HCT116 (cell line): Measurements from ENCODE around the gene SNTG2. TPM values are rescaled to one million over a fixed set of nuclear protein-coding genes. Genes with fewer than 3 reads are reported as not detected.

Experiments used
- ATAC-seq: fragments of 200-7000 bp; cut with Tn5 transposase; 2 replicates; pipeline ENCODE4 v1.9.1; 2020; ENCODE audit warnings: mild to moderate bottlenecking, moderate library complexity
- BruUV-seq: library from RNA; stranded (reverse); fragments of 400-500 nt; replicated peaks from 2 replicates; lab custom pipeline; 2021; lab: Mats Ljungman, UMichigan
- CTCF ChIA-PET: fragments of 300-600 bp; sonication (Branson Sonifier 250); formaldehyde crosslinking; loops from one replicate; lab custom pipeline; 2021; ENCODE audit warnings: antibody characterized with exemption; lab: Charles Lee
- POLR2A ChIA-PET: fragments of 300-600, 350-600 bp; sonication (Branson Sonifier 250); formaldehyde crosslinking; loops from one replicate; lab custom pipeline; 2021; ENCODE audit warnings: antibody characterized with exemption; lab: Charles Lee
- RAD21 ChIA-PET, 2 experiments: fragments of 300-600 bp; sonication (Branson Sonifier 250); formaldehyde crosslinking; loops; one replicate each; lab custom pipeline; 2023; ENCODE audit warnings: low total read pairs in 2 of 2; ENCODE audit not compliant: uncharacterized antibody in 2 of 2, unreplicated experiment in 2 of 2, low non-redundant PET in 1 of 2; lab: Charles Lee
- DNase-seq: peaks from one replicate; pipeline ENCODE4 v3.0.0-alpha.2; 2010; ENCODE audit warnings: low read depth, low spot score
- H2AFZ ChIP-seq: fragments of 200-600 bp; shearing (Covaris generic), sonication (generic); 2 replicates; pipeline ENCODE4 v1.6.1; 2017; ENCODE audit warnings: low read depth, mixed run types, mixed read lengths, antibody characterized with exemption, low read length; ENCODE audit not compliant: poor library complexity, severe bottlenecking
- H3K27ac ChIP-seq: 2 replicates; pipeline ENCODE4 v1.5.1; 2012; ENCODE audit warnings: low read depth, low read length
- H3K27me3 ChIP-seq: fragments of 200-600 bp; sonication (generic); 2 replicates; pipeline ENCODE4 v1.6.1; 2016; ENCODE audit warnings: mixed run types, low read length, mixed read lengths; ENCODE audit not compliant: insufficient read depth
- H3K36me3 ChIP-seq, 2 experiments: fragments of 200-500 bp in 1 of 2; fragments of 200-600 bp in 1 of 2; sonication (Bioruptor generic) in 1 of 2; sonication (generic) in 1 of 2; 2 replicates each; pipeline versions ENCODE4 v1.5.1 to v1.6.1; 2014 to 2016; ENCODE audit warnings: low read length in 2 of 2, inconsistent platforms in 1 of 2, mixed read lengths in 1 of 2, mixed run types in 1 of 2; ENCODE audit not compliant: insufficient read depth in 2 of 2, control insufficient read depth in 1 of 2
- H3K4me1 ChIP-seq, 2 experiments: fragments of 200-600 bp in 1 of 2; sonication (generic) in 1 of 2; 2 replicates each; pipeline versions ENCODE4 v1.5.1 to v1.6.1; 2012 to 2017; ENCODE audit warnings: low read length in 2 of 2, inconsistent platforms in 1 of 2, mild to moderate bottlenecking in 1 of 2, mixed read lengths in 1 of 2, mixed run types in 1 of 2, moderate library complexity in 1 of 2; ENCODE audit not compliant: insufficient read depth in 2 of 2, control insufficient read depth in 1 of 2
- H3K4me2 ChIP-seq: fragments of 200-600 bp; sonication (generic); 2 replicates; pipeline ENCODE4 v1.6.1; 2017; ENCODE audit warnings: mixed run types, low read length, mixed read lengths
- H3K4me3 ChIP-seq, 2 experiments: fragments of 200-600 bp in 1 of 2; sonication (generic) in 1 of 2; replicated peaks in 1 of 2; 2 replicates each; pipeline ENCODE4 v1.5.1; 2011 to 2016; ENCODE audit warnings: low read length in 2 of 2, control low read depth in 1 of 2, low read depth in 1 of 2, mild to moderate bottlenecking in 1 of 2, mixed read lengths in 1 of 2, mixed run types in 1 of 2
- H3K79me2 ChIP-seq: fragments of 200-600 bp; sonication (generic); 2 replicates; pipeline ENCODE4 v1.6.1; 2017; ENCODE audit warnings: mild to moderate bottlenecking, mixed run types, low read length, moderate library complexity, mixed read lengths; ENCODE audit not compliant: insufficient read depth
- H3K9ac ChIP-seq: fragments of 200-600 bp; sonication (generic); 2 replicates; pipeline ENCODE4 v1.6.1; 2016; ENCODE audit warnings: low read length, mixed read lengths
- H3K9me2 ChIP-seq: fragments of 200-600 bp; sonication (generic), shearing (Covaris generic); 2 replicates; pipeline ENCODE4 v1.6.1; 2017; ENCODE audit warnings: mixed run types, mild to moderate bottlenecking, moderate library complexity; ENCODE audit not compliant: insufficient read depth
- H3K9me3 ChIP-seq, 2 experiments: fragments of 200-500 bp in 1 of 2; fragments of 200-600 bp in 1 of 2; sonication (Bioruptor generic) in 1 of 2; sonication (generic) in 1 of 2; 2 replicates each; pipeline ENCODE4 v1.6.1; 2014 to 2017; ENCODE audit warnings: low read length in 2 of 2, mixed read lengths in 2 of 2, inconsistent platforms in 1 of 2, low read depth in 1 of 2, mild to moderate bottlenecking in 1 of 2, mixed run types in 1 of 2, moderate library complexity in 1 of 2; ENCODE audit not compliant: control insufficient read depth in 1 of 2, insufficient read depth in 1 of 2
- H4K20me1 ChIP-seq: fragments of 200-600 bp; sonication (generic), shearing (Covaris generic); 2 replicates; pipeline ENCODE4 v1.6.1; 2017; ENCODE audit warnings: mixed run types, mild to moderate bottlenecking, moderate library complexity; ENCODE audit not compliant: insufficient read depth
- EGR1 ChIP-seq: IDR thresholded peaks from 2 replicates; pipeline ENCODE4 v1.6.1; 2012; ENCODE audit warnings: low read depth
- FOSL1 ChIP-seq: IDR thresholded peaks from 2 replicates; pipeline ENCODE4 v1.6.1; 2012; ENCODE audit warnings: low read depth
- POLR2A ChIP-seq: IDR thresholded peaks from 2 replicates; pipeline ENCODE4 v1.7.0; 2011; ENCODE audit warnings: borderline replicate concordance; ENCODE audit not compliant: insufficient read depth, insufficient read length; ENCODE audit errors: extremely low read depth
- POLR2AphosphoS5 ChIP-seq: IDR thresholded peaks from 2 replicates; pipeline ENCODE4 v1.6.1; 2011; ENCODE audit warnings: mild to moderate bottlenecking, low read depth, low read length, moderate library complexity
- SIN3A ChIP-seq: IDR thresholded peaks from 2 replicates; pipeline ENCODE4 v1.6.1; 2012; ENCODE audit warnings: low read depth
- SP1 ChIP-seq: IDR thresholded peaks from 2 replicates; pipeline ENCODE4 v1.6.1; 2012; ENCODE audit warnings: low read depth
- SRF ChIP-seq: IDR thresholded peaks from 2 replicates; pipeline ENCODE4 v1.6.1; 2012; ENCODE audit warnings: low read depth
- YY1 ChIP-seq: IDR thresholded peaks from 2 replicates; pipeline ENCODE4 v1.6.1; 2011; ENCODE audit warnings: low read length, low read depth, moderate library complexity, mild to moderate bottlenecking; ENCODE audit not compliant: insufficient replicate concordance; ENCODE audit errors: extremely low read depth
- ZNF274 ChIP-seq: fragments of 200-500 bp; sonication (Bioruptor generic); IDR thresholded peaks from 2 replicates; pipeline ENCODE4 v1.6.1; 2014; ENCODE audit warnings: mild to moderate bottlenecking, low read depth, low read length, inconsistent platforms
- intact Hi-C: fragments of 100-400 bp; cut with micrococcal nuclease; formaldehyde crosslinking; loops from 2 replicates; pipeline ENCODE4 v1.10.0; 2022
- total RNA-seq: library from RNA; stranded (reverse); gene quantifications from one replicate; pipeline ENCODE4 v1.2.1, GENCODE V29; 2021; ENCODE audit not compliant: unreplicated experiment
- TF ChIP-seq, protein P1 (sequence below): IDR thresholded peaks from 2 replicates; pipeline ENCODE4 v1.6.1; 2012

SNTG2 gene
- total RNA-seq, 1 experiment from 2014 or later, result not detected

GRCh38 chr2:1266351-1266750 lies 315.7 kb downstream of the SNTG2 start:
- CTCF ChIA-PET, result no interaction called here
- H3K27me3 ChIP-seq, result peaks cover 4% of the 10 kb centered on the region
- no peak overlapping the region for H3K9ac ChIP-seq
- intact Hi-C loops, result no loop called here
- H3K4me2 ChIP-seq, result no peak overlapping the region
- H3K9me2 ChIP-seq, result no peaks in the 10 kb centered on the region
- RAD21 ChIA-PET, result no interaction called here
- no TSS peak for BruUV-seq
- no peaks in the 10 kb centered on the region for H3K36me3 ChIP-seq
- no peaks in the 10 kb centered on the region for H3K9me3 ChIP-seq
- POLR2A ChIA-PET, result no interaction called here
- H3K27ac ChIP-seq, result no peak overlapping the region
- ATAC-seq (no peak), DNase-seq (no peak)
- H3K4me3 ChIP-seq, result no peak overlapping the region
- no peaks in the 10 kb centered on the region; the same call in 1 of the 2 replicates for H4K20me1 ChIP-seq
- no peak overlapping the region for H2AFZ ChIP-seq
- TF ChIP-seq POLR2A, result no peak
- TF ChIP-seq SP1, result no peak
- TF ChIP-seq, protein P1, sequence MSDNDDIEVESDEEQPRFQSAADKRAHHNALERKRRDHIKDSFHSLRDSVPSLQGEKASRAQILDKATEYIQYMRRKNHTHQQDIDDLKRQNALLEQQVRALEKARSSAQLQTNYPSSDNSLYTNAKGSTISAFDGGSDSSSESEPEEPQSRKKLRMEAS, result no peak
- TF ChIP-seq EGR1, result no peak
- TF ChIP-seq YY1, result no peak
- TF ChIP-seq SRF, result no peak
- no peak for TF ChIP-seq POLR2AphosphoS5
- no peak for TF ChIP-seq ZNF274
- H3K79me2 ChIP-seq, result no peaks in the 10 kb centered on the region
- no peaks in the 10 kb centered on the region for H3K4me1 ChIP-seq

- Histone ChIP-seq H3K27me3 (peaks cover 3% of the 10 kb centered on the region; the same call in 1 of the 2 replicates), H3K4me3 (no peak overlapping the region), H4K20me1 (no peaks in the 10 kb centered on the region; the same call in 1 of the 2 replicates), H3K4me1 (no peaks in the 10 kb centered on the region), H2AFZ (no peak overlapping the region), H3K9me2 (no peaks in the 10 kb centered on the region), H3K9ac (no peak overlapping the region), H3K36me3 (no peaks in the 10 kb centered on the region), H3K27ac (no peak overlapping the region), H3K9me3 (no peaks in the 10 kb centered on the region), H3K4me2 (no peak overlapping the region), H3K79me2 (no peaks in the 10 kb centered on the region)
- no TSS peak for BruUV-seq
- CTCF ChIA-PET, result no interaction called here
- TF ChIP-seq FOSL1 (no peak), EGR1 (no peak), SIN3A (no peak)
- DNase-seq (no peak), ATAC-seq (no peak)
- RAD21 ChIA-PET, result no interaction called here
- POLR2A ChIA-PET, result no interaction called here
- intact Hi-C loops, result no loop called here
Measured at GRCh38 chr2:1268034-1268433, 317.4 kb downstream of the SNTG2 start.
